PC-3 (cell line): ENCODE measurements around the gene SYT13.

ENCODE experiments used
- CTCF ChIP-seq: fragments of 300-600 bp; sonication (generic); conservative IDR thresholded peaks from 2 replicates; pipeline ENCODE4 v1.5.1; 2017; ENCODE audit warnings: antibody characterized with exemption, low read depth, mild to moderate bottlenecking, low read length
- EZH2 ChIP-seq: fragments of 300-600 bp; sonication (generic); IDR thresholded peaks from one replicate; pipeline ENCODE4 v1.6.1; 2017; ENCODE audit warnings: antibody characterized with exemption, mild to moderate bottlenecking, low read length; ENCODE audit not compliant: unreplicated experiment
- EZH2phosphoT487 ChIP-seq: fragments of 300-600 bp; sonication (generic); IDR thresholded peaks from 2 replicates; pipeline ENCODE4 v1.6.1; 2018; ENCODE audit warnings: mild to moderate bottlenecking, antibody characterized with exemption, low read length, borderline replicate concordance

GRCh38 chr11:45322111-45322705, 36.1 kb upstream of the SYT13 start:
- no peak for TF ChIP-seq CTCF
- no peak for TF ChIP-seq EZH2
- no peak for TF ChIP-seq EZH2phosphoT487
